Measurements from ENCODE around the gene PRM1.

PRM1 gene

GRCh38 chr16:11251525-11252481 is 29.3 kb downstream of the PRM1 start:
- peak; percentile 34 to 76 (median 52) for DNase-seq

- no peak for DNase-seq
Observed at GRCh38 chr16:11250786-11251524, 30.2 kb downstream of the PRM1 start.

- DNase-seq: no peak
Observed at GRCh38 chr16:11250091-11250785, 30.9 kb downstream of the PRM1 start.

- DNase-seq: no peak
Observed at GRCh38 chr16:11249233-11250061, 31.7 kb downstream of the PRM1 start.

GRCh38 chr16:11248133-11248532 is 33.0 kb downstream of the PRM1 start:
- DNase-seq: no peak

GRCh38 chr16:11245988-11246387 is 35.1 kb downstream of the PRM1 start:
- DNase-seq: no peak

- no peak for DNase-seq
Observed at GRCh38 chr16:11245222-11245737, 35.9 kb downstream of the PRM1 start.

GRCh38 chr16:11242658-11243057 is 38.5 kb downstream of the PRM1 start:
- no peak for DNase-seq

GRCh38 chr16:11241480-11242204 is 39.5 kb downstream of the PRM1 start:
- no peak for DNase-seq

- no peak for DNase-seq
Observed at GRCh38 chr16:11240636-11241473, 40.3 kb downstream of the PRM1 start.

- no peak for DNase-seq
Observed at GRCh38 chr16:11239644-11240632, 41.2 kb downstream of the PRM1 start.

GRCh38 chr16:11238272-11239202 is 42.6 kb downstream of the PRM1 start:
- DNase-seq: no peak

GRCh38 chr16:11236461-11237254 is 44.5 kb downstream of the PRM1 start:
- no peak for DNase-seq

- DNase-seq: no peak
Observed at GRCh38 chr16:11235703-11235991, 45.5 kb downstream of the PRM1 start.

GRCh38 chr16:11234884-11235702 is 46.0 kb downstream of the PRM1 start:
- no peak for DNase-seq

GRCh38 chr16:11233727-11234376 is 47.3 kb downstream of the PRM1 start:
- DNase-seq: peak in 2 of 4 experiments; percentile 13 to 21
